Sigmoid colon (tissue), 4 donors: ENCODE results near the gene GJC1.

Experiments
- POLR2A ChIP-seq, 2 donors: fragments of 450-650 bp; IDR thresholded peaks; one replicate each; pipeline ENCODE4 v1.6.1; 2016; ENCODE audit warnings: antibody characterized with exemption in 2 of 2, mild to moderate bottlenecking in 2 of 2, moderate library complexity in 2 of 2
- POLR2AphosphoS5 ChIP-seq, 4 donors: sonication (generic); formaldehyde crosslinking; IDR thresholded peaks; one replicate each; pipeline ENCODE4 v1.6.1; 2017; ENCODE audit warnings: antibody characterized with exemption in 4 of 4
- TF ChIP-seq, protein P1 (sequence below), 4 experiments: fragments of 450-650 bp in 3 of 4; fragments of 200-600 bp in 1 of 4; IDR thresholded peaks; one replicate each; pipeline ENCODE4 v1.5.1; 2016 to 2019; ENCODE audit warnings: antibody characterized with exemption in 4 of 4, mild to moderate bottlenecking in 3 of 4, moderate library complexity in 2 of 4

DNA sequence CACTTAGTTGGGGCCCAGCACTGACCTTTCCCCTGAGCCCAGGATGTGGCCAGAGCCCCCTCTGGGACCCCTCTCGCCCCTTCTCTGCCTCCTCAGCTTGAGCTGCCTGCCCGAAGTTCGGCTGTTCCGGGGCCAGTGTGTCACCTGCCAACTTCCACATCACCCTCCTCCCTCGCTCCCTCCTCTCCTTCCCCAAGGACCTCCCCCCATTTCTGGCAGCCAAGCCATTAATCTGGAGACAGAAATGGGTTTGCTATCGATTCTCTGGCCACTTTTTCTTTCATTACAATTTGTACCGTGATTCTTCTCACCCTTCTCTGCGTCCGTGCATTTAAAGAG lies 80.1 kb downstream of the GJC1 start:
- TF ChIP-seq, protein P1, sequence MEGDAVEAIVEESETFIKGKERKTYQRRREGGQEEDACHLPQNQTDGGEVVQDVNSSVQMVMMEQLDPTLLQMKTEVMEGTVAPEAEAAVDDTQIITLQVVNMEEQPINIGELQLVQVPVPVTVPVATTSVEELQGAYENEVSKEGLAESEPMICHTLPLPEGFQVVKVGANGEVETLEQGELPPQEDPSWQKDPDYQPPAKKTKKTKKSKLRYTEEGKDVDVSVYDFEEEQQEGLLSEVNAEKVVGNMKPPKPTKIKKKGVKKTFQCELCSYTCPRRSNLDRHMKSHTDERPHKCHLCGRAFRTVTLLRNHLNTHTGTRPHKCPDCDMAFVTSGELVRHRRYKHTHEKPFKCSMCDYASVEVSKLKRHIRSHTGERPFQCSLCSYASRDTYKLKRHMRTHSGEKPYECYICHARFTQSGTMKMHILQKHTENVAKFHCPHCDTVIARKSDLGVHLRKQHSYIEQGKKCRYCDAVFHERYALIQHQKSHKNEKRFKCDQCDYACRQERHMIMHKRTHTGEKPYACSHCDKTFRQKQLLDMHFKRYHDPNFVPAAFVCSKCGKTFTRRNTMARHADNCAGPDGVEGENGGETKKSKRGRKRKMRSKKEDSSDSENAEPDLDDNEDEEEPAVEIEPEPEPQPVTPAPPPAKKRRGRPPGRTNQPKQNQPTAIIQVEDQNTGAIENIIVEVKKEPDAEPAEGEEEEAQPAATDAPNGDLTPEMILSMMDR (IDR thresholded peaks at IDR 0.05), result no peak
- TF ChIP-seq POLR2A (IDR thresholded peaks at IDR 0.05), result no peak
- TF ChIP-seq POLR2AphosphoS5 (IDR thresholded peaks at IDR 0.05), result no peak
